Measurements from ENCODE around the gene CHST12. TPM values are rescaled to one million over a fixed set of nuclear protein-coding genes. Genes with fewer than 3 reads are reported as not detected.
A peak's percentile ranks its signal among the peaks of the same experiment; 100 is the strongest.

CHST12 gene
- total RNA-seq, 1 donor from 2014 or later, result 15.0 TPM

DNA sequence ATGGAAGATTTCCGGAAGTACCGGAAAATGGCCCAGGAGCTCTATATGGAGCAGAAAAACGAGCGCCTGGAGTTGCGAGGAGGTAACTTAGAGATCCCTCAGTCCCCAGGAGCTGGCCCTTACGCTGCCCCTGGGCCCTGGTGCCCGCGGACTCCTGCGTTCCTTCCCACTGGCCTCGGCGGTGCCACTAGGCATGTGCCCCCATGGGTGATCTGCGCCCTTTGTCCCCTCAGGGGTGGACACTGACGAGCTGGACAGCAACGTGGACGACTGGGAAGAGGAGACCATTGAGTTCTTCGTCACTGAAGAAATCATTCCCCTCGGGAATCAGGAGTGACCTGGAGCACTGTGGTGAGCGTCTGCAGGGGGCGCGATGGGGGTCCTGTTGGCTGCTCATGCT lies 24.2 kb upstream of the CHST12 start:
- peak overlapping the region; percentile 51 for H3K4me3 Mint-ChIP-seq
- TF ChIP-seq, protein P1, sequence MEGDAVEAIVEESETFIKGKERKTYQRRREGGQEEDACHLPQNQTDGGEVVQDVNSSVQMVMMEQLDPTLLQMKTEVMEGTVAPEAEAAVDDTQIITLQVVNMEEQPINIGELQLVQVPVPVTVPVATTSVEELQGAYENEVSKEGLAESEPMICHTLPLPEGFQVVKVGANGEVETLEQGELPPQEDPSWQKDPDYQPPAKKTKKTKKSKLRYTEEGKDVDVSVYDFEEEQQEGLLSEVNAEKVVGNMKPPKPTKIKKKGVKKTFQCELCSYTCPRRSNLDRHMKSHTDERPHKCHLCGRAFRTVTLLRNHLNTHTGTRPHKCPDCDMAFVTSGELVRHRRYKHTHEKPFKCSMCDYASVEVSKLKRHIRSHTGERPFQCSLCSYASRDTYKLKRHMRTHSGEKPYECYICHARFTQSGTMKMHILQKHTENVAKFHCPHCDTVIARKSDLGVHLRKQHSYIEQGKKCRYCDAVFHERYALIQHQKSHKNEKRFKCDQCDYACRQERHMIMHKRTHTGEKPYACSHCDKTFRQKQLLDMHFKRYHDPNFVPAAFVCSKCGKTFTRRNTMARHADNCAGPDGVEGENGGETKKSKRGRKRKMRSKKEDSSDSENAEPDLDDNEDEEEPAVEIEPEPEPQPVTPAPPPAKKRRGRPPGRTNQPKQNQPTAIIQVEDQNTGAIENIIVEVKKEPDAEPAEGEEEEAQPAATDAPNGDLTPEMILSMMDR (conservative IDR thresholded peaks at IDR 0.05), result no peak
- DNase-seq (ENCODE audit: low read depth, low spot score), result no peak
- no peaks in the 10 kb centered on the region for H3K4me1 Mint-ChIP-seq
- peaks cover 29% of the 10 kb centered on the region for H3K36me3 Mint-ChIP-seq (ENCODE audit: low read depth)
- H3K27ac Mint-ChIP-seq (ENCODE audit: unreplicated experiment), result no peak overlapping the region
- no peaks in the 10 kb centered on the region for H3K27me3 Mint-ChIP-seq (ENCODE audit: low read depth)
- no peaks in the 10 kb centered on the region for H3K9me3 Mint-ChIP-seq

DNA sequence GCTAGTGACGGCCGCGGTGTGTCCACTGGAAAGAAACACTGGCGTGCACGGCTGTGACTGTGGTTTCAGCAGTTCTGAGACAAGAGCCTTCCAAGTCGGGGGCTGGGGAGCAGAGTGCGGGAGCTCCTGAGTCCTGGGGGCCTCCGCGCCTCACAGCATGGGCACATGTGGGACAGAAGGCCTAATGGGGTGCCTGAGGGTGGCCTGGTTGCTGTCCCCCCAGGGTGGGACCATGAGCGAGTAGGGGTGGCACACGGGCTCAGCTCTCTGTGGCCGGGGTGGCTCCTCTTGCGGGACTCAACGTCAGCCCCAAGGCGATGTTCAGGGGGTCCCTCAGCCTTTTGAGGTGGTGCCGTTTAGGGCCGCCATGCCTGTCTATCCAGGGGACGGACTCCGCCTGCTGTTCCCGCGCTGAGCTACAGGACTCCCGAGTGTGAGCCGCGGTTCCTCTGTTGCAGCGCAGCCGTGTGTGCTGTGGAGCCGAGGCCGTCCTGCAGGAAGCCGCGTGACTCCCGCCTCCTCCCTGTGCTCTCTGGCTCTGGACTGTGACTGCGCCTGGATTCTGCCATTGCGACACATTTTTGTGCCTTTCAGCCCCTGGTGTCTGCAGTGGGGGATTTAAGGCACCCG lies 23.5 kb upstream of the CHST12 start:
- no peak overlapping the region for H3K4me3 Mint-ChIP-seq
- DNase-seq (ENCODE audit: low read depth, low spot score), result no peak
- H3K4me1 Mint-ChIP-seq, result no peaks in the 10 kb centered on the region
- H3K27ac Mint-ChIP-seq (ENCODE audit: unreplicated experiment), result no peak overlapping the region
- TF ChIP-seq, protein P1 (conservative IDR thresholded peaks at IDR 0.05), result no peak
- H3K9me3 Mint-ChIP-seq, result no peaks in the 10 kb centered on the region
- no peaks in the 10 kb centered on the region for H3K27me3 Mint-ChIP-seq (ENCODE audit: low read depth)
- H3K36me3 Mint-ChIP-seq (ENCODE audit: low read depth), result peaks cover 27% of the 10 kb centered on the region

DNA sequence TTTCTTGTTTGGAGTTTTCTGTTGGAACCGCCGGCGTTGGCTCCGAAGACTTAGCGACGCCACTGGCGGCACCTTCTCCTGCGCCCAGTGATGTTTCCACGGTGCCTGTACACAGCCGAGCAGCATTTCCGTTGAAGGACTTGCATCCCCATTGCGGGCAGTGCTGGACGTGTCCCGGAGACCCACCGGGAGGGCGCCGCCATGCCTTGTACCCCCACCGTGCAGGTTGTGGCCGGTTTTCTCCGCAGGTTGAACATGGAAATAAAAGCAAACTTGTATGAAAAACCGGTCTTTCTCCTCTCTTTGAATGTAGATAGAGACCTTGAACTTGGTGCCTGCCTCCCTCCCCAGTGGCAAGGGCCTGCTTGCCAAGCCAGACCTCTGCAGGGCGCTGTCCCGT lies 22.9 kb upstream of the CHST12 start:
- Mint-ChIP-seq H3K4me3 (no peak overlapping the region), H3K36me3 (ENCODE audit: low read depth) (peaks cover 21% of the 10 kb centered on the region), H3K4me1 (no peaks in the 10 kb centered on the region), H3K27ac (ENCODE audit: unreplicated experiment) (no peak overlapping the region), H3K9me3 (no peaks in the 10 kb centered on the region), H3K27me3 (ENCODE audit: low read depth) (no peaks in the 10 kb centered on the region)
- DNase-seq (ENCODE audit: low read depth, low spot score), result no peak
- TF ChIP-seq, protein P1 (conservative IDR thresholded peaks at IDR 0.05), result no peak

DNA sequence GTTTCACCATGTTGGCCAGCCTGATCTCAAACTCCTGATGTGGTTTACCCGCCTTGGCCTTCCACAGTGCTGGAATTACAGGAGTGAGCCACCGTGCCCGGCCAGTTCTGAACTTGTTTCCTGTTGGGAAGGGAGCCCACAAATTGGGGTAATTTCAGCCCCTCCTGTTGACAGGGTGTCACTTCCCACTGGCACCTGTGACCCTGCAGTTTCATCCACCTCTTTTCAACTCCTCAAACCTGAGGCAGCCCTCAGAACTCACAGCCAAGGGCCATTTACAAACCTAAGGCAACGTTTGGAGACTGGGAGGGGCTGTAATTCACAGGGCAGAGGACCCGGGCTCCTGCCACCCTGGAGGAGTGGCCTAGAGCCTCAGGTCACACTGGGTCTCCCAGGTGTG lies 22.2 kb upstream of the CHST12 start:
- H3K9me3 Mint-ChIP-seq, result no peaks in the 10 kb centered on the region
- TF ChIP-seq, protein P1 (conservative IDR thresholded peaks at IDR 0.05), result no peak
- H3K27me3 Mint-ChIP-seq (ENCODE audit: low read depth), result no peaks in the 10 kb centered on the region
- no peaks in the 10 kb centered on the region for H3K4me1 Mint-ChIP-seq
- H3K36me3 Mint-ChIP-seq (ENCODE audit: low read depth), result peaks cover 21% of the 10 kb centered on the region
- DNase-seq (ENCODE audit: low read depth, low spot score), result no peak
- H3K4me3 Mint-ChIP-seq, result no peak overlapping the region
- no peak overlapping the region for H3K27ac Mint-ChIP-seq (ENCODE audit: unreplicated experiment)

DNA sequence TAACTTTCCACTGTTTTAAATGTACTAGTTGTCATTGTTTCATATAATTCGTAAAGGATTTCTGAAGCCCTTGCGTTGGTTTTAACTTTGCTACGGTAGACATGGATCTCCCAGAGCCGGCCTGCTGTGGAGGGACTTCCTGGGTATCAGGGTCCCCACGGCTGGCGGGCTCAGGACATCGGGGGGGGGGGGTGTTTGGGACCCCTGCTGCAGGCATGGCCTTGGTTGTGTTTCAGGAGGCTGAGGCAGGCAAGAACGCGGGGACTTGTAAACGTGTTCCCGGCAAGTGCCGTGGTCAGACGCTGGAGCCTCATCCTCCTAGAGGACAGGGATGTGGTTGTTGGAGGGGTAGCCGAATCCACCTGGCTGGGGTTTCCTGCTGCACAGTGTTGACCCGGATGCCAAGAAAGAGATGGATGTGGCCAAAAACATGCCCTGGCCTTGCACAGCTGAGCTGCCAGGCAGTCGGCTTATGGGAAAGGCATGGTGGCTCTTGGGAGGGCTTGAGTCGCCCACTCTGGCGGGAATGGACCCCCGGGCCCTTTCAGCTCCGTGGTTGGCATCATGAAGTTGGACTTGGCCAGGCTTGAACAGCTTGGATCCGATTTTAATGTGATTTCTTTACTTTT lies 21.4 kb upstream of the CHST12 start:
- peaks cover 19% of the 10 kb centered on the region for H3K36me3 Mint-ChIP-seq (ENCODE audit: low read depth)

More for the DNA sequence above, 21.4 kb upstream of the CHST12 start:
- Mint-ChIP-seq H3K27ac (ENCODE audit: unreplicated experiment) (no peak overlapping the region), H3K27me3 (ENCODE audit: low read depth) (no peaks in the 10 kb centered on the region), H3K4me1 (no peaks in the 10 kb centered on the region), H3K4me3 (no peak overlapping the region), H3K9me3 (no peaks in the 10 kb centered on the region)
- TF ChIP-seq, protein P1 (conservative IDR thresholded peaks at IDR 0.05), result no peak
- no peak for DNase-seq (ENCODE audit: low read depth, low spot score)
